Mesenchymal stem cell (in vitro differentiated cells and primary cell): Measurements from ENCODE around the gene MBNL2.
A peak's percentile ranks its signal among the peaks of the same experiment; 100 is the strongest.

Source experiments
- DNase-seq: peaks from one replicate; pipeline ENCODE4 v3.0.0-alpha.2; 2013
- H2AFZ ChIP-seq: one replicate; pipeline ENCODE4 v1.6.1; 2013; ENCODE audit warnings: low read depth, mild to moderate bottlenecking, control low read depth, inconsistent platforms, low read length, moderate library complexity
- H2AK5ac ChIP-seq: 2 replicates; pipeline ENCODE4 v1.6.1; 2013; ENCODE audit warnings: low read length, moderate library complexity, mild to moderate bottlenecking, inconsistent platforms; ENCODE audit not compliant: severe bottlenecking
- H2BK120ac ChIP-seq: one replicate; pipeline ENCODE4 v1.6.1; 2013; ENCODE audit warnings: low read depth, mild to moderate bottlenecking, inconsistent platforms, low read length, moderate library complexity
- H2BK12ac ChIP-seq, 2 experiments: one replicate each; pipeline ENCODE4 v1.6.1; 2013; ENCODE audit warnings: inconsistent platforms in 2 of 2, low read length in 2 of 2, mild to moderate bottlenecking in 2 of 2, moderate library complexity in 2 of 2, control low read depth in 1 of 2
- H2BK15ac ChIP-seq: one replicate; pipeline ENCODE4 v1.6.1; 2013; ENCODE audit warnings: mild to moderate bottlenecking, low read depth, inconsistent platforms; ENCODE audit not compliant: poor library complexity, severe bottlenecking
- H2BK5ac ChIP-seq: 2 replicates; pipeline ENCODE4 v1.6.1; 2013; ENCODE audit warnings: low read depth, mild to moderate bottlenecking, low read length, control low read depth, inconsistent platforms; ENCODE audit not compliant: poor library complexity, severe bottlenecking
- H3K14ac ChIP-seq, 2 experiments: one replicate each; pipeline ENCODE4 v1.6.1; 2013; ENCODE audit warnings: inconsistent platforms in 2 of 2, low read length in 2 of 2, control low read depth in 1 of 2, mild to moderate bottlenecking in 1 of 2, moderate library complexity in 1 of 2
- H3K18ac ChIP-seq, 2 experiments: one replicate each; pipeline ENCODE4 v1.6.1; 2013; ENCODE audit warnings: inconsistent platforms in 2 of 2, low read length in 2 of 2, control low read depth in 1 of 2, low read depth in 1 of 2, mild to moderate bottlenecking in 1 of 2
- H3K23ac ChIP-seq, 2 experiments: one replicate each; pipeline ENCODE4 v1.6.1; 2013; ENCODE audit warnings: inconsistent platforms in 2 of 2, low read length in 2 of 2, mild to moderate bottlenecking in 2 of 2, moderate library complexity in 2 of 2, control low read depth in 1 of 2
- H3K27ac ChIP-seq: 2 replicates; pipeline ENCODE4 v1.5.1; 2013; ENCODE audit warnings: mild to moderate bottlenecking, moderate library complexity, low read length, control low read depth, inconsistent platforms; ENCODE audit not compliant: poor library complexity, severe bottlenecking
- H3K27me3 ChIP-seq, 2 experiments: 2 replicates each; pipeline versions ENCODE4 v1.6.1 to v1.7.0; 2013; ENCODE audit warnings: low read length in 2 of 2, mild to moderate bottlenecking in 2 of 2, moderate library complexity in 2 of 2, control low read depth in 1 of 2, inconsistent platforms in 1 of 2; ENCODE audit not compliant: control insufficient read depth in 1 of 2, insufficient read depth in 1 of 2
- H3K36me3 ChIP-seq, 2 experiments: 2 replicates each; pipeline versions ENCODE4 v1.6.1 to v1.7.0; 2013; ENCODE audit warnings: low read length in 2 of 2, control low read depth in 1 of 2, inconsistent platforms in 1 of 2, low read depth in 1 of 2, mild to moderate bottlenecking in 1 of 2; ENCODE audit not compliant: insufficient read depth in 2 of 2, control insufficient read depth in 1 of 2
- H3K4ac ChIP-seq, 2 experiments: one replicate each; pipeline ENCODE4 v1.6.1; 2013; ENCODE audit warnings: inconsistent platforms in 2 of 2, low read length in 2 of 2, mild to moderate bottlenecking in 2 of 2, moderate library complexity in 2 of 2, control low read depth in 1 of 2, low read depth in 1 of 2
- H3K4me1 ChIP-seq: 2 replicates; pipeline ENCODE4 v1.6.1; 2013; ENCODE audit warnings: low read depth, low read length, control low read depth; ENCODE audit not compliant: control insufficient read depth, insufficient read depth
- H3K4me2 ChIP-seq: 2 replicates; pipeline ENCODE4 v1.6.1; 2013; ENCODE audit warnings: low read length, mild to moderate bottlenecking, inconsistent platforms; ENCODE audit not compliant: poor library complexity, severe bottlenecking
- H3K4me3 ChIP-seq, 2 experiments: 2 replicates each; pipeline versions ENCODE4 v1.5.1 to v1.7.0; 2013; ENCODE audit warnings: low read length in 2 of 2, mild to moderate bottlenecking in 2 of 2, control low read depth in 1 of 2, low read depth in 1 of 2; ENCODE audit not compliant: insufficient read depth in 1 of 2
- H3K79me1 ChIP-seq: replicated peaks from 2 replicates; pipeline ENCODE4 v1.6.1; 2013; ENCODE audit warnings: mild to moderate bottlenecking, control low read depth, low read length, inconsistent platforms; ENCODE audit not compliant: poor library complexity, severe bottlenecking
- H3K9ac ChIP-seq: 2 replicates; pipeline ENCODE4 v1.7.0; 2013; ENCODE audit warnings: mild to moderate bottlenecking, low read length, moderate library complexity
- H3K9me3 ChIP-seq: 2 replicates; pipeline ENCODE4 v1.7.0; 2013; ENCODE audit warnings: mild to moderate bottlenecking, low read length; ENCODE audit not compliant: control insufficient read depth
- H4K8ac ChIP-seq: one replicate; pipeline ENCODE4 v1.6.1; 2013; ENCODE audit warnings: inconsistent platforms, mild to moderate bottlenecking, low read length, moderate library complexity
- H4K91ac ChIP-seq: one replicate; pipeline ENCODE4 v1.6.1; 2013; ENCODE audit warnings: mild to moderate bottlenecking, low read length, inconsistent platforms
- WGBS: methylation state at CpG from one replicate; pipeline ENCODE4 v1.1.7; 2013; ENCODE audit warnings: mixed read lengths; 5-methylcytosine and 5-hydroxymethylcytosine counted together

MBNL2 gene

GRCh38 chr13:97199451-97199850 is 22.7 kb upstream of the MBNL2 start:
- H3K14ac ChIP-seq: no peak overlapping the region
- H3K4me1 ChIP-seq: no peaks in the 10 kb centered on the region
- H3K9ac ChIP-seq: no peak overlapping the region
- H2BK120ac ChIP-seq: no peak overlapping the region
- 90% methylated on average over 2 of the region's 3 CpGs for WGBS
- no peaks in the 10 kb centered on the region for H3K79me1 ChIP-seq
- DNase-seq: no peak
- H3K23ac ChIP-seq: no peak overlapping the region
- H3K18ac ChIP-seq: no peak overlapping the region
- no peak overlapping the region for H3K4ac ChIP-seq
- H2AFZ ChIP-seq: no peak overlapping the region
- no peaks in the 10 kb centered on the region for H3K36me3 ChIP-seq
- no peaks in the 10 kb centered on the region for H3K9me3 ChIP-seq
- no peak overlapping the region for H4K8ac ChIP-seq
- H2BK5ac ChIP-seq: no peak overlapping the region
- no peak overlapping the region for H3K27ac ChIP-seq
- no peak overlapping the region for H3K4me3 ChIP-seq
- no peak overlapping the region for H4K91ac ChIP-seq
- no peaks in the 10 kb centered on the region for H3K27me3 ChIP-seq
- no peak overlapping the region for H2BK12ac ChIP-seq
- H2BK15ac ChIP-seq: no peak overlapping the region
- H2AK5ac ChIP-seq: no peak overlapping the region
- no peak overlapping the region for H3K4me2 ChIP-seq

- no peaks in the 10 kb centered on the region for H3K36me3 ChIP-seq
- no peaks in the 10 kb centered on the region for H3K9me3 ChIP-seq
- peak overlapping the region in 1 of 2 experiments; percentile 35 for H3K4ac ChIP-seq
- H3K23ac ChIP-seq: no peak overlapping the region
- no peak overlapping the region for H3K4me2 ChIP-seq
- no peak overlapping the region for H3K18ac ChIP-seq
- H3K14ac ChIP-seq: no peak overlapping the region
- H2AFZ ChIP-seq: no peak overlapping the region
- H4K91ac ChIP-seq: no peak overlapping the region
- H2BK15ac ChIP-seq: no peak overlapping the region
- no peaks in the 10 kb centered on the region for H3K4me1 ChIP-seq
- WGBS: 86% methylated on average over 4 of the region's 6 CpGs
- H2BK12ac ChIP-seq: no peak overlapping the region
- peak; percentile 13 for DNase-seq
- no peak overlapping the region for H4K8ac ChIP-seq
- H2AK5ac ChIP-seq: no peak overlapping the region
- H3K9ac ChIP-seq: no peak overlapping the region
- H3K27me3 ChIP-seq: no peaks in the 10 kb centered on the region
- no peak overlapping the region for H3K4me3 ChIP-seq
- no peak overlapping the region for H2BK5ac ChIP-seq
- H2BK120ac ChIP-seq: no peak overlapping the region
- no peak overlapping the region for H3K27ac ChIP-seq
- no peaks in the 10 kb centered on the region for H3K79me1 ChIP-seq
Observed at GRCh38 chr13:97200081-97200942, 21.8 kb upstream of the MBNL2 start.

DNA sequence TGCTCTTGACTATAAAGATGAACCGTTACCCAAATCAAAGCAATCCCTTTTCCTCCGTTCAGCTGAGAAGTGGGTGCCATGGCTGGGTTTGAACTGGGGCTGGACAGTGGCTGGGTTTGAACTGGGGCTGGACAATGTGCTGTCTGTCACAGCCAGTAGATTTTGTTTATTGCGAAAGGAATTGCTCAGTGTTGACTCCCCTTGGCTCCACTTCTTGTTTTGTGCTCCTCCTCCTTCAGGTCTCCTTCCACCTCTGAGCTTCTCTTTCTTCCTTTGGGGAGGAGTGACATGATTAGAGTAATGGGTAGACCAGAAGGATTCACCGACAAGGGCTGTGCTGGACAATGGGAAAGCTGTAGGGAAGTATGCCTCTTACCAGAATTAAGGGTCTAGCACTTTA is 19.4 kb upstream of the MBNL2 start:
- no peak overlapping the region for H2BK5ac ChIP-seq
- no peak overlapping the region for H2AK5ac ChIP-seq
- no peak overlapping the region for H3K23ac ChIP-seq
- H4K8ac ChIP-seq: no peak overlapping the region
- H3K14ac ChIP-seq: no peak overlapping the region
- H3K4me3 ChIP-seq: no peak overlapping the region
- H3K4ac ChIP-seq: no peak overlapping the region
- no peaks in the 10 kb centered on the region for H3K36me3 ChIP-seq
- H3K9ac ChIP-seq: no peak overlapping the region
- no peak overlapping the region for H2AFZ ChIP-seq
- no peak overlapping the region for H4K91ac ChIP-seq
- H3K27ac ChIP-seq: no peak overlapping the region
- DNase-seq: no peak
- no peak overlapping the region for H3K4me2 ChIP-seq
- no peaks in the 10 kb centered on the region for H3K27me3 ChIP-seq
- 92% methylated on average over 2 of the region's 4 CpGs for WGBS
- no peaks in the 10 kb centered on the region for H3K79me1 ChIP-seq
- H3K9me3 ChIP-seq: no peaks in the 10 kb centered on the region
- no peaks in the 10 kb centered on the region for H3K4me1 ChIP-seq
- H3K18ac ChIP-seq: no peak overlapping the region
- peak overlapping the region; percentile 25 to 31 for H2BK12ac ChIP-seq
- H2BK15ac ChIP-seq: no peak overlapping the region
- H2BK120ac ChIP-seq: no peak overlapping the region

GRCh38 chr13:97205465-97205864 is 16.7 kb upstream of the MBNL2 start:
- Histone ChIP-seq H2AK5ac (no peak overlapping the region), H3K36me3 (no peaks in the 10 kb centered on the region), H2AFZ (no peak overlapping the region), H3K18ac (no peak overlapping the region), H3K27me3 (no peaks in the 10 kb centered on the region), H4K91ac (no peak overlapping the region), H3K9me3 (no peaks in the 10 kb centered on the region), H2BK120ac (no peak overlapping the region), H2BK15ac (no peak overlapping the region), H4K8ac (no peak overlapping the region), H2BK5ac (no peak overlapping the region), H3K14ac (no peak overlapping the region), H3K4me1 (no peaks in the 10 kb centered on the region), H3K4ac (no peak overlapping the region), H3K4me2 (no peak overlapping the region), H3K23ac (no peak overlapping the region), H3K79me1 (no peaks in the 10 kb centered on the region), H3K27ac (no peak overlapping the region), H2BK12ac (no peak overlapping the region), H3K9ac (peak overlapping the region; percentile 67), H3K4me3 (no peak overlapping the region)
- DNase-seq: no peak
- no CpG with 5 or more reads among the region's 1 CpG for WGBS
